ENCODE results near the gene MKLN1. TPM values are rescaled to one million over a fixed set of nuclear protein-coding genes. Genes with fewer than 3 reads are reported as not detected.

The MKLN1 gene
- total RNA-seq, 1 donor from 2014 or later: 63.8 TPM

- no peak for DNase-seq
These were observed 140.1 kb downstream of the MKLN1 start for GRCh38 chr7:131467788-131468187.

GRCh38 chr7:131471250-131472004, 143.8 kb downstream of the MKLN1 start:
- no peak for DNase-seq

GRCh38 chr7:131476740-131477139, 149.1 kb downstream of the MKLN1 start:
- no peak for DNase-seq

- no peak for DNase-seq
These were observed 153.0 kb downstream of the MKLN1 start for GRCh38 chr7:131480384-131481315.

GRCh38 chr7:131482800-131483199, 155.1 kb downstream of the MKLN1 start:
- DNase-seq: no peak

- no peak for DNase-seq
These were observed 155.9 kb downstream of the MKLN1 start for GRCh38 chr7:131483586-131483985.

- no peak for DNase-seq
These were observed 158.7 kb downstream of the MKLN1 start for GRCh38 chr7:131486346-131486745.

- no peak for DNase-seq
These were observed 159.5 kb downstream of the MKLN1 start for GRCh38 chr7:131487217-131487616.

GRCh38 chr7:131488361-131488760, 160.7 kb downstream of the MKLN1 start:
- no peak for DNase-seq

- no peak for DNase-seq
These were observed 161.5 kb downstream of the MKLN1 start for GRCh38 chr7:131489196-131489595.

- DNase-seq: no peak
These were observed 162.2 kb downstream of the MKLN1 start for GRCh38 chr7:131489881-131490280.

- no peak for DNase-seq
These were observed 165.4 kb downstream of the MKLN1 start for GRCh38 chr7:131493081-131493480.

GRCh38 chr7:131493581-131493980, 165.9 kb downstream of the MKLN1 start:
- no peak for DNase-seq

- DNase-seq: no peak
These were observed 166.5 kb downstream of the MKLN1 start for GRCh38 chr7:131494182-131494581.

GRCh38 chr7:131495669-131496498, 168.2 kb downstream of the MKLN1 start:
- DNase-seq: no peak

- no peak for DNase-seq
These were observed 169.8 kb downstream of the MKLN1 start for GRCh38 chr7:131497454-131497853.

- no peak for DNase-seq
These were observed 170.7 kb downstream of the MKLN1 start for GRCh38 chr7:131498237-131498885.

GRCh38 chr7:131499801-131500200, 172.1 kb downstream of the MKLN1 start:
- DNase-seq: no peak

GRCh38 chr7:131500357-131500756, 172.7 kb downstream of the MKLN1 start:
- DNase-seq: no peak

GRCh38 chr7:131501422-131501821, 173.7 kb downstream of the MKLN1 start:
- DNase-seq: no peak

- DNase-seq: peak; percentile 30
These were observed 174.4 kb downstream of the MKLN1 start for GRCh38 chr7:131501930-131502685.
